ENCODE measurements around the gene GOLGA7B.

GOLGA7B gene

GRCh38 chr10:97854743-97855142 lies 5.1 kb downstream of the GOLGA7B start:
- no peak overlapping the region for H2AFZ ChIP-seq (ENCODE audit: low read depth)
- H3K79me2 ChIP-seq (ENCODE audit: insufficient read depth, low read depth), result no peaks in the 10 kb centered on the region
- H3K4me1 ChIP-seq (ENCODE audit: low read depth, poor library complexity, severe bottlenecking), result peaks cover 4% of the 10 kb centered on the region
- H4K20me1 ChIP-seq (ENCODE audit: insufficient read depth), result no peaks in the 10 kb centered on the region
- H3K27me3 ChIP-seq (ENCODE audit: insufficient read depth, low read depth), result no peaks in the 10 kb centered on the region; the same call in 1 of the 2 replicates
- H3K27ac ChIP-seq, result no peak overlapping the region
- no peak overlapping the region for H3K4me3 ChIP-seq (IDR thresholded peaks at IDR 0.05; ENCODE audit: insufficient read depth, low read depth, low read length)
- H3K9ac ChIP-seq, result no peak overlapping the region
- H3K36me3 ChIP-seq (ENCODE audit: insufficient read depth), result no peaks in the 10 kb centered on the region
- H3K4me2 ChIP-seq, result no peak overlapping the region
- no peak for TF ChIP-seq CTCF (conservative IDR thresholded peaks at IDR 0.05; ENCODE audit: low read depth, low read length)

- Histone ChIP-seq H3K79me2 (ENCODE audit: insufficient read depth, low read depth) (no peaks in the 10 kb centered on the region), H3K4me3 (IDR thresholded peaks at IDR 0.05; ENCODE audit: insufficient read depth, low read depth, low read length) (no peak overlapping the region), H3K4me1 (ENCODE audit: low read depth, poor library complexity, severe bottlenecking) (no peaks in the 10 kb centered on the region), H3K27me3 (ENCODE audit: insufficient read depth, low read depth) (peaks cover 2% of the 10 kb centered on the region; the same call in 1 of the 2 replicates), H2AFZ (ENCODE audit: low read depth) (no peak overlapping the region), H4K20me1 (ENCODE audit: insufficient read depth) (no peaks in the 10 kb centered on the region), H3K9ac (no peak overlapping the region), H3K27ac (no peak overlapping the region), H3K4me2 (no peak overlapping the region), H3K36me3 (ENCODE audit: insufficient read depth) (no peaks in the 10 kb centered on the region)
- TF ChIP-seq CTCF (conservative IDR thresholded peaks at IDR 0.05; ENCODE audit: low read depth, low read length), result no peak
Observed at GRCh38 chr10:97858001-97858439, 8.4 kb downstream of the GOLGA7B start.

DNA sequence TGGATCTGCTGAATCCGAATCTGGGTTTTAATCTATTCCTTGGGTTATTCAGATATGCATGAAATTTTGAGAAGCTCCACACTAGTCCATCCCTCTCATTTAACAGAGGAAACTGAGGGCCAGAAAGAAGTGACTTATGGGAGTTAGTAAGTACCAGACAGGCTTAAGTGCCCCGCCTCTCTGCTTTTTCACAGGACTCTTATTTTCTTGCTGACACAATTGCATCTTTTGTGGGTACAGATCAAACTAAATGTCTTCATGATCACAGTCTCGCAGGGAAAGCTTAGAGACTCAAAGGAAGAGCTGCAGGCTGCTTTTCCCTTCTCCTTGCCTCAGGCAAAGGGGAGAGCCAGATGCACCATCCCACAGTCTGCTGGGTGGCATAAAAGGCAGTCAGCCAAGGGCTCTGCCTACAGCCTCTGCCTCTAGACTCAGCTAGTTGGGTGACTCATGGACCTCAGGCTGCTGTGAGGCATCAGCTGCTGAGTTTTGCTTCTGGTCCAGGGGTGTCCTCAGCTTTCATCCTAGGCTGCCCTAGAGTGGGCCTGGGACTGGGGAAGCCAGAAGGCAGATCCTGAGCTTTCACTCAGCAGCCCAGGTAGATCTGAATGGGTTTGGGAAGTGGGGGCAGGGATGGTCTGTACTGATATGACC lies 11.6 kb downstream of the GOLGA7B start:
- Histone ChIP-seq H2AFZ (ENCODE audit: low read depth) (no peak overlapping the region), H4K20me1 (ENCODE audit: insufficient read depth) (no peaks in the 10 kb centered on the region), H3K79me2 (ENCODE audit: insufficient read depth, low read depth) (no peaks in the 10 kb centered on the region), H3K4me1 (ENCODE audit: low read depth, poor library complexity, severe bottlenecking) (no peaks in the 10 kb centered on the region), H3K9ac (no peak overlapping the region), H3K4me3 (IDR thresholded peaks at IDR 0.05; ENCODE audit: insufficient read depth, low read depth, low read length) (no peak overlapping the region), H3K4me2 (no peak overlapping the region), H3K27me3 (ENCODE audit: insufficient read depth, low read depth) (peaks cover 2% of the 10 kb centered on the region; the same call in 1 of the 2 replicates), H3K36me3 (ENCODE audit: insufficient read depth) (no peaks in the 10 kb centered on the region), H3K27ac (no peak overlapping the region)
- TF ChIP-seq CTCF (conservative IDR thresholded peaks at IDR 0.05; ENCODE audit: low read depth, low read length), result no peak

- no peaks in the 10 kb centered on the region for H3K36me3 ChIP-seq (ENCODE audit: insufficient read depth)
- no peak for TF ChIP-seq CTCF (conservative IDR thresholded peaks at IDR 0.05; ENCODE audit: low read depth, low read length)
- no peak overlapping the region for H3K4me3 ChIP-seq (IDR thresholded peaks at IDR 0.05; ENCODE audit: insufficient read depth, low read depth, low read length)
- no peak overlapping the region for H3K27ac ChIP-seq
- H3K79me2 ChIP-seq (ENCODE audit: insufficient read depth, low read depth), result no peaks in the 10 kb centered on the region
- no peaks in the 10 kb centered on the region for H3K4me1 ChIP-seq (ENCODE audit: low read depth, poor library complexity, severe bottlenecking)
- no peak overlapping the region for H3K4me2 ChIP-seq
- no peaks in the 10 kb centered on the region for H4K20me1 ChIP-seq (ENCODE audit: insufficient read depth)
- H3K9ac ChIP-seq, result no peak overlapping the region
- H2AFZ ChIP-seq (ENCODE audit: low read depth), result no peak overlapping the region
- H3K27me3 ChIP-seq (ENCODE audit: insufficient read depth, low read depth), result peaks cover 2% of the 10 kb centered on the region; the same call in 1 of the 2 replicates
Observed at GRCh38 chr10:97861924-97862323, 12.3 kb downstream of the GOLGA7B start.

Measured in KMS-11 (cell line).